Central memory CD4-positive, alpha-beta T cell (primary cell): ENCODE results near the gene RHOT1.
"Not testable (repeated sequence)": the region's sequence is repeated elsewhere in the genome, so short reads cannot be mapped to it uniquely, and the experiment has no call there.

ENCODE experiments used
- DNase-seq: peaks from one replicate; pipeline ENCODE4 v3.0.0; 2022
- total RNA-seq, 3 experiments: gene quantifications; one replicate each; lab custom pipeline; 2026; lab: John Stamatoyannopoulos, UW

RHOT1 gene
- 39.6 to 54.3 (median 44.9) reads per million in 3 experiments for total RNA-seq

- DNase-seq: peak; percentile 73
Observed at GRCh38 chr17:32142038-32142856, at the start of gene RHOT1. TSS of gene RHOT1 (plus strand) at chr17:32142502. CDS start at chr17:32142693, 191 bp downstream.

- no peak for DNase-seq
Observed at GRCh38 chr17:32099686-32100085, 42.6 kb upstream of the RHOT1 start.

GRCh38 chr17:32100323-32100722 is 42.0 kb upstream of the RHOT1 start:
- not testable (repeated sequence) for DNase-seq

GRCh38 chr17:32100971-32101631 is 41.2 kb upstream of the RHOT1 start:
- no peak for DNase-seq

GRCh38 chr17:32102172-32102571 is 40.1 kb upstream of the RHOT1 start:
- DNase-seq: no peak

GRCh38 chr17:32102646-32103186 is 39.6 kb upstream of the RHOT1 start:
- no peak for DNase-seq

GRCh38 chr17:32103476-32104113 is 38.7 kb upstream of the RHOT1 start:
- DNase-seq: no peak

- DNase-seq: no peak
Observed at GRCh38 chr17:32104158-32104557, 38.1 kb upstream of the RHOT1 start.

GRCh38 chr17:32106471-32106981 is 35.8 kb upstream of the RHOT1 start:
- DNase-seq: not testable (repeated sequence)

- DNase-seq: not testable (repeated sequence)
Observed at GRCh38 chr17:32107194-32107593, 35.1 kb upstream of the RHOT1 start.

GRCh38 chr17:32110596-32110995 is 31.7 kb upstream of the RHOT1 start:
- no peak for DNase-seq

GRCh38 chr17:32111141-32111771 is 31.0 kb upstream of the RHOT1 start:
- peak; percentile 42 for DNase-seq

- no peak for DNase-seq
Observed at GRCh38 chr17:32112416-32112815, 29.9 kb upstream of the RHOT1 start.

- DNase-seq: no peak
Observed at GRCh38 chr17:32114536-32114935, 27.8 kb upstream of the RHOT1 start.

- not testable (repeated sequence) for DNase-seq
Observed at GRCh38 chr17:32115546-32115945, 26.8 kb upstream of the RHOT1 start.

GRCh38 chr17:32116937-32117336 is 25.4 kb upstream of the RHOT1 start:
- DNase-seq: no peak

GRCh38 chr17:32117399-32117798 is 24.9 kb upstream of the RHOT1 start:
- no peak for DNase-seq

- DNase-seq: not testable (repeated sequence)
Observed at GRCh38 chr17:32118088-32118487, 24.2 kb upstream of the RHOT1 start.

- no peak for DNase-seq
Observed at GRCh38 chr17:32118835-32119234, 23.5 kb upstream of the RHOT1 start.

- no peak for DNase-seq
Observed at GRCh38 chr17:32120141-32120540, 22.2 kb upstream of the RHOT1 start.

GRCh38 chr17:32120716-32121115 is 21.6 kb upstream of the RHOT1 start:
- DNase-seq: no peak

- DNase-seq: no peak
Observed at GRCh38 chr17:32123782-32124181, 18.5 kb upstream of the RHOT1 start.
